OCI-LY1 (cell line): ENCODE results near the gene GRB2.

Experiments used
- H2AFZ ChIP-seq: fragments of 200-600 bp; sonication (generic), shearing (Covaris generic); 2 replicates; pipeline ENCODE4 v1.6.0; 2014; ENCODE audit warnings: antibody characterized with exemption, mild to moderate bottlenecking, low read length
- H3F3A ChIP-seq: fragments of 200-600 bp; sonication (generic), shearing (Covaris generic); 2 replicates; pipeline ENCODE4 v1.6.0; 2014; ENCODE audit warnings: mild to moderate bottlenecking, antibody characterized with exemption, low read length, moderate library complexity; ENCODE audit not compliant: insufficient read depth
- H3K27ac ChIP-seq: fragments of 200-600 bp; sonication (generic); 2 replicates; pipeline ENCODE4 v1.5.1; 2014; ENCODE audit warnings: low read length, mixed run types, mild to moderate bottlenecking, low read depth; ENCODE audit not compliant: poor library complexity, severe bottlenecking
- H3K27me3 ChIP-seq: fragments of 200-600 bp; sonication (generic); 2 replicates; pipeline ENCODE4 v1.6.0; 2014; ENCODE audit warnings: antibody characterized with exemption, mild to moderate bottlenecking, low read length, moderate library complexity; ENCODE audit not compliant: insufficient read depth
- H3K36me3 ChIP-seq: fragments of 200-600 bp; sonication (generic); 2 replicates; pipeline ENCODE4 v1.6.1; 2014; ENCODE audit warnings: mild to moderate bottlenecking, antibody characterized with exemption, low read length, moderate library complexity, mixed read lengths; ENCODE audit not compliant: insufficient read depth
- H3K4me1 ChIP-seq: fragments of 200-600 bp; sonication (generic); 2 replicates; pipeline ENCODE4 v1.5.1; 2014; ENCODE audit warnings: mild to moderate bottlenecking, low read length, moderate library complexity; ENCODE audit not compliant: insufficient read depth, severe bottlenecking
- H3K4me2 ChIP-seq: fragments of 200-600 bp; sonication (generic), shearing (Covaris generic); 2 replicates; pipeline ENCODE4 v1.6.1; 2014; ENCODE audit warnings: low read length
- H3K4me3 ChIP-seq: fragments of 200-600 bp; sonication (generic); 2 replicates; pipeline ENCODE4 v1.5.1; 2014; ENCODE audit warnings: low read length, low read depth, mild to moderate bottlenecking, mixed read lengths; ENCODE audit not compliant: poor library complexity, severe bottlenecking
- H3K79me2 ChIP-seq: fragments of 200-600 bp; shearing (Covaris generic); 2 replicates; pipeline ENCODE4 v1.6.1; 2016; ENCODE audit warnings: mixed run types, low read length, mixed read lengths; ENCODE audit not compliant: insufficient read depth
- H3K9ac ChIP-seq: fragments of 200-600 bp; sonication (generic), shearing (Covaris generic); 2 replicates; pipeline ENCODE4 v1.6.1; 2014; ENCODE audit warnings: mild to moderate bottlenecking, low read length, mixed read lengths
- H3K9me2 ChIP-seq: fragments of 200-600 bp; sonication (generic), shearing (Covaris generic); 2 replicates; pipeline ENCODE4 v1.6.1; 2014; ENCODE audit warnings: low read depth, mild to moderate bottlenecking, low read length, mixed read lengths
- H3K9me3 ChIP-seq: fragments of 200-600 bp; shearing (Covaris generic); 2 replicates; pipeline ENCODE4 v1.6.1; 2014; ENCODE audit warnings: low read length, mixed read lengths
- H4K20me1 ChIP-seq: fragments of 200-600 bp; sonication (generic), shearing (Covaris generic); 2 replicates; pipeline ENCODE4 v1.6.0; 2016; ENCODE audit warnings: mild to moderate bottlenecking, low read length; ENCODE audit not compliant: insufficient read depth
- EZH2 ChIP-seq: fragments of 200-600 bp; sonication (generic), shearing (Covaris generic); IDR thresholded peaks from 2 replicates; pipeline ENCODE4 v1.8.0; 2017; ENCODE audit warnings: borderline replicate concordance, mixed run types, mild to moderate bottlenecking, antibody characterized with exemption, low read length, moderate library complexity, mixed read lengths
- TF ChIP-seq, protein P1 (sequence below): fragments of 200-600 bp; sonication (generic), shearing (Covaris generic); IDR thresholded peaks from 2 replicates; pipeline ENCODE4 v1.5.1; 2017; ENCODE audit warnings: mild to moderate bottlenecking, antibody characterized with exemption, low read length, moderate library complexity, mixed read lengths

The GRB2 gene

DNA sequence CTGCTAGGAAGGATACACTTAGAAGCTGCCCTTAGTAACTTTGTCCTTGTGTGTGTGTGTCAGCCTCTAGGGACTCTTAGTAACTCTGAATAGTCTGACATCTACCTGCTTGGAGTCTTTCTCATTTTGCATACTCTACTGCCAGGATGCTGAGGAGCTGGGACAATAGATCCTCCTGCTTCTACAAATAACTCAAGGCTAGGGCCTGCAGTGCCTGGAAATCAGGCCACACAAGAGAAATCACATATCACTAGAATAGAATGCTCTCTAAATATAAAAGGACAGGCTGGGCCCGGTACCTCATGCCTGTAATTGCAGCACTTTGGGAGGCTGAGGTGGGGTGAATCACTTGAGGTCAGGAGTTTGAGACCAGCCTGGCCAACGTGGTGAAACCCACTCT, 77.7 kb downstream of the GRB2 start:
- no peaks in the 10 kb centered on the region for H3K9me3 ChIP-seq
- TF ChIP-seq, protein P1, sequence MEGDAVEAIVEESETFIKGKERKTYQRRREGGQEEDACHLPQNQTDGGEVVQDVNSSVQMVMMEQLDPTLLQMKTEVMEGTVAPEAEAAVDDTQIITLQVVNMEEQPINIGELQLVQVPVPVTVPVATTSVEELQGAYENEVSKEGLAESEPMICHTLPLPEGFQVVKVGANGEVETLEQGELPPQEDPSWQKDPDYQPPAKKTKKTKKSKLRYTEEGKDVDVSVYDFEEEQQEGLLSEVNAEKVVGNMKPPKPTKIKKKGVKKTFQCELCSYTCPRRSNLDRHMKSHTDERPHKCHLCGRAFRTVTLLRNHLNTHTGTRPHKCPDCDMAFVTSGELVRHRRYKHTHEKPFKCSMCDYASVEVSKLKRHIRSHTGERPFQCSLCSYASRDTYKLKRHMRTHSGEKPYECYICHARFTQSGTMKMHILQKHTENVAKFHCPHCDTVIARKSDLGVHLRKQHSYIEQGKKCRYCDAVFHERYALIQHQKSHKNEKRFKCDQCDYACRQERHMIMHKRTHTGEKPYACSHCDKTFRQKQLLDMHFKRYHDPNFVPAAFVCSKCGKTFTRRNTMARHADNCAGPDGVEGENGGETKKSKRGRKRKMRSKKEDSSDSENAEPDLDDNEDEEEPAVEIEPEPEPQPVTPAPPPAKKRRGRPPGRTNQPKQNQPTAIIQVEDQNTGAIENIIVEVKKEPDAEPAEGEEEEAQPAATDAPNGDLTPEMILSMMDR, result no peak
- TF ChIP-seq EZH2, result no peak
- peaks cover 20% of the 10 kb centered on the region for H3K79me2 ChIP-seq
- H3K27me3 ChIP-seq, result no peaks in the 10 kb centered on the region
- H3K4me1 ChIP-seq, result peaks cover 18% of the 10 kb centered on the region
- H3K4me3 ChIP-seq, result no peak overlapping the region
- H3K9me2 ChIP-seq, result no peaks in the 10 kb centered on the region
- H2AFZ ChIP-seq, result no peak overlapping the region
- H3K4me2 ChIP-seq, result no peak overlapping the region
- no peak overlapping the region for H3K27ac ChIP-seq
- H3K36me3 ChIP-seq, result peaks cover 60% of the 10 kb centered on the region
- no peak overlapping the region for H3K9ac ChIP-seq
- 0 out of 2 replicates have a peak, but pooled peaks cover 4% of the 10 kb centered on the region for H3F3A ChIP-seq
- no peaks in the 10 kb centered on the region for H4K20me1 ChIP-seq

DNA sequence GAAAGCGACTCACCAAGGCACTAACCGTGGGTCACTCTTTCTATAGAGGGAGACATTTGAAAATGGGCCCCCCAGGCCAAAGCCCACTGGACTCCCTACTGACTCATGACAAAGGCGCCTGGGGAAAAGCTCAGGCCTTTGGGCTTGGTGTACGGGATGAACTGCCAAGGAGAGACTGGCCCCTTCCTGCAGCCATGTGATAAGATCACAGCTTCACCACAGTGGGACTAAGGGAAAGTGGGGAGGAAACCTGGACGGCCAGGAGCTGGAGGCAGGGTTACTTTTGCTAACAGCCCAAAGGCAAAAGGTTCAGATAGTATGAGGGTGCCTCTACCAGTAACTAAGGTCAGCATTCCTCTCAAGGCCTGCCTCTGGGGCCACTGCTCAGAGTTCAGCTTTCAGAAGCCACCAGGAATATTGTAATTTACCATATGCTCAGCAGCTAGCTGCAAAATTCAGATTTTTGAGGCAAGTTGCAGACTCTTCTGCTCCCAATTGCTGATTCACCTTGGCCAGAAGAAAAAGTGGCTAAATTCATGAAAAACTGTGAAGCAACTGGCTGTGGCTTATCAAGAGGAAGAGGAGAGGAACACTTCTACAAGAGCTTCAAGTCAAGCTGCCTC, 79.1 kb downstream of the GRB2 start:
- 0 out of 2 replicates have a peak, but pooled peaks cover 4% of the 10 kb centered on the region for H3F3A ChIP-seq
- H3K4me1 ChIP-seq, result peaks cover 12% of the 10 kb centered on the region
- H3K36me3 ChIP-seq, result peaks cover 61% of the 10 kb centered on the region
- peaks cover 10% of the 10 kb centered on the region; the same call in 1 of the 2 replicates for H3K79me2 ChIP-seq
- H3K4me3 ChIP-seq, result no peak overlapping the region
- H3K27me3 ChIP-seq, result no peaks in the 10 kb centered on the region
- no peaks in the 10 kb centered on the region for H3K9me2 ChIP-seq
- H2AFZ ChIP-seq, result no peak overlapping the region
- H3K9me3 ChIP-seq, result no peaks in the 10 kb centered on the region
- no peak overlapping the region for H3K4me2 ChIP-seq
- peak overlapping the region; percentile 51 for H3K27ac ChIP-seq
- no peaks in the 10 kb centered on the region for H4K20me1 ChIP-seq
- H3K9ac ChIP-seq, result no peak overlapping the region
- no peak for TF ChIP-seq EZH2
- TF ChIP-seq, protein P1, result no peak

DNA sequence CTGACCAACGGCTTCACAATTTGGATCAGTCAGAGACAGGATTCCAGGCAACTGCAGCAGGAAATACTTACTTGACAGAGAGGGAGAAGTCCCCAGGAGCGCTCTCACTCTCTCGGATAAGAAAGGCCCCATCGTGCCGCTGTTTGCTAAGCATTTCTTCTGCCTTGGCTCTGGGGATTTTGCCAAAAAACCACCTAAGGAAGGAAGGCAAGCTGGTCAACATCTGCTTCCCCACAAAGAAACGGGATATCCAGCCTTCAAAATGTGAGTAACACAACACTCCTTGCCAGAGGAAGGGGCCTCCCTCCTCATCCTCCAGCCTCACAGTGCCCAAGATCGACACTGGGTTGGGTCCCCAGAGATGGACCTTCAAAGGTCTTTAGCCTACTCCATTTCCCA, 79.7 kb downstream of the GRB2 start:
- no peaks in the 10 kb centered on the region for H3K9me2 ChIP-seq
- no peak overlapping the region for H3K4me2 ChIP-seq
- H3K9ac ChIP-seq, result no peak overlapping the region
- peaks cover 17% of the 10 kb centered on the region for H3K4me1 ChIP-seq
- peaks cover 7% of the 10 kb centered on the region; the same call in 1 of the 2 replicates for H3K79me2 ChIP-seq
- TF ChIP-seq, protein P1, result no peak
- no peak for TF ChIP-seq EZH2
- H3K27me3 ChIP-seq, result no peaks in the 10 kb centered on the region
- H4K20me1 ChIP-seq, result no peaks in the 10 kb centered on the region
- H3K27ac ChIP-seq, result peak overlapping the region; percentile 51
- H2AFZ ChIP-seq, result no peak overlapping the region
- 0 out of 2 replicates have a peak, but pooled peaks cover 4% of the 10 kb centered on the region for H3F3A ChIP-seq
- H3K9me3 ChIP-seq, result no peaks in the 10 kb centered on the region
- H3K36me3 ChIP-seq, result peaks cover 61% of the 10 kb centered on the region
- no peak overlapping the region for H3K4me3 ChIP-seq
